Suppressor macrophage treated with lipopolysaccharide for 1 hour (primary cell): ENCODE measurements around the gene STMN3.

Experiments used
- DNase-seq, 3 donors: peaks; one replicate each; pipeline ENCODE4 v3.0.0-alpha.2; 2020 to 2022

The STMN3 gene

GRCh38 chr20:63691711-63692435 is 38.6 kb upstream of the STMN3 start:
- DNase-seq = no peak

GRCh38 chr20:63690898-63691710 is 37.9 kb upstream of the STMN3 start:
- DNase-seq = no peak

- no peak for DNase-seq
Observed at GRCh38 chr20:63690003-63690897, 37.0 kb upstream of the STMN3 start.

GRCh38 chr20:63689046-63690002 is 36.1 kb upstream of the STMN3 start:
- no peak for DNase-seq

GRCh38 chr20:63688228-63689045 is 35.2 kb upstream of the STMN3 start:
- no peak for DNase-seq

- no peak for DNase-seq
Observed at GRCh38 chr20:63687419-63688178, 34.4 kb upstream of the STMN3 start.

GRCh38 chr20:63686492-63687321 is 33.5 kb upstream of the STMN3 start:
- peak; percentile 95 to 99 (median 97) for DNase-seq

DNA sequence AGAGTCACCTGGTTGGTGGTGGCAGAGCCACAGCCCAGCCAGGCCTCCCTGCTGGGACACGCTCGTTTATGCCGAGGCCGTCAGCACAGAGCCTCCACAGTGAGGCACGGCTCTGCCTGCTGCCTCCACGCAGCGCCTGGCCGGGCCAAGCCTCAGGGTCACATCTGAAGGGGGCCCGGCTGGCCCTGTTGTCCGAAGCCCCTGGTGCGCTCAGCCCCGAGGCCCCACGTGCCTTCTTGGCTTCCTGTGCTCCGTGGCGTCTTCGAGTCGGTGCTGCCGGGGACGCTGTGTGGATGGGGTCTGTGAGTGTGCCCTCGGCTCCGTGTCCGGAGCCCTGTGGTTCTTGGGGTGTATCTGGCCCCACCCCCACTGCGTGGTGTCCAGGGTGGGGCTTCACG is 32.9 kb upstream of the STMN3 start:
- DNase-seq = no peak

DNA sequence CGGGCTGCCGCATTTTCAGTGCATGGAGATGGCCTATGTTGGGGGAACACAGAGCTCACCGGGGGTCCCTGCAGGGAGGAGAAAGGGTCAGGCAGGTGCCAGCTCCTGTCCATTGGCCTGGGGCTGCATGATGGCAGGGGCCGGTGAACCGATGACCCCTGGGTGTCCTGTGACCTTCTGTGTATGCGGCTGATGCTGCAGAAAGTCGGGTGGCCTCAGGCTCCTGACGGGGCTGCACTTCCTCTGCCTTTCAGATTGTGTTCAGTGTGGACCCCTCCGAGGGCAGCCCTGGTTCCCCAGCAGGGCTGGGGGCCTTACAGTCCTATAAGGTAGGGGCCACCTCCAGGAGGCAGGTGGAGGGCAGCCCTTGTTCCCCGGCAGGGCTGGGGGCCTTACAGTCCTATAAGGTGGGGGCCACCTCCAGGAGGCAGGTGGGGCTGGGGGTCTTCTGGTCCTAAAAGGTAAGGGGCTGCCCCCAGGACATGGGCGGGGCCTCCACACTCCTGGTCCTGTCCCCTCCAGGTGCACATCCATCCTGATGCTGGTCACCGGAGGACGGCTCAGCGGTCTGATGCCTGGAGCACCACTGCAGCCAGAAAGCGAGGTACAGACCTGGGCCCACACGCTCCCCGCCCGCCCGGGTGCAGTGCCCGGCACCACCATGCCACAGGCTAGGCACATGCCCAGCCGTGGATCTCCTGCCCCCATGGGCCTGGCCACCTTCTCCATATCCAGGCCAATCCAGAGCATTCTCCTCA is 32.2 kb upstream of the STMN3 start:
- no peak for DNase-seq

- DNase-seq = peak; percentile 64 to 70 (median 67)
Observed at GRCh38 chr20:63682384-63683139, 29.3 kb upstream of the STMN3 start.

GRCh38 chr20:63681609-63682142 is 28.5 kb upstream of the STMN3 start:
- no peak for DNase-seq

- no peak for DNase-seq
Observed at GRCh38 chr20:63680857-63681608, 27.8 kb upstream of the STMN3 start.

DNA sequence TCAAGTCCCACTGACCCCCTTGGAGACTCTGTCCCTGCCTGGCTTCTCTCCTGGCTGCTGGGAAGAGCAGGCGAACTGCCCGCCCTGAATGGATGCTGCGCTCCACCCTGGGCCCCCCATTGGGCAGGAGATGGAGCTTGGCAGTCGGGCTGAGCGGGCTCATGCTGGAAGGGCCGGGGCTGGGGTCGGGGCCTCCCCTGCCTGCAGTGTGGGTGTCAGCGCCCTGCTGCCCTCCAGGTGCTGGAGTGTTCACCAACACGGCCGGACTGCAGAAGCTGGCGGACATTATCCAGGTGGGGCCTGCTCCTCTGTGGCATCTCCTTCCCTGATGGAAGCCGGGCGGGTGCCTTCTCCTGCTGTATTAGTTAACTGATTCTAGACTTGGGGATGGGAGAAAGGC is 27.2 kb upstream of the STMN3 start:
- no peak for DNase-seq

DNA sequence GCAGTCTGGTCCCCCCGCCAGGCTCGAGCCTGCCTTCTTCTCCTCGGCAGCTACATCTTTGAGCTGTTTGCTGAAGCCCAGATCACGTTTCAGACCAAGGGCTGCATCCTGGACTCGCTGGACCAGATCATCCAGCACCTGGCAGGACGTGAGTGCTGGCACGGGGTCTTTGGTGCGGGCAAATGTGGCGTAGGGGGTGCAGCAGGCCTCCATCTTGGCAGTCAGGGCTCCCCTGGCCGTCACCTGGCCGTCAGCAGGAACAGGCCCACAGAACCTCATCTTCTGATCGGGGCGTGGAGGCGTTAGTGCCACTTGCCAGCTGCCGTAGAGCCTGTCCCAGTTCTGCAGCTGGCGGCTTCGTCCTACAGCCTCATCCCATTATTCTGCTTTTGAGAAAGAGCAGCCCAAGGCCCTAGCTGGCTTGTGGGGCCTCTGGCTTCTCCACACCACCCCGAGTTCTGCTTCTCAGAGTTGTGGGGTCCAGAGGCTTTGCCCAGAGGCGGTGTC is 26.6 kb upstream of the STMN3 start:
- DNase-seq = no peak

DNA sequence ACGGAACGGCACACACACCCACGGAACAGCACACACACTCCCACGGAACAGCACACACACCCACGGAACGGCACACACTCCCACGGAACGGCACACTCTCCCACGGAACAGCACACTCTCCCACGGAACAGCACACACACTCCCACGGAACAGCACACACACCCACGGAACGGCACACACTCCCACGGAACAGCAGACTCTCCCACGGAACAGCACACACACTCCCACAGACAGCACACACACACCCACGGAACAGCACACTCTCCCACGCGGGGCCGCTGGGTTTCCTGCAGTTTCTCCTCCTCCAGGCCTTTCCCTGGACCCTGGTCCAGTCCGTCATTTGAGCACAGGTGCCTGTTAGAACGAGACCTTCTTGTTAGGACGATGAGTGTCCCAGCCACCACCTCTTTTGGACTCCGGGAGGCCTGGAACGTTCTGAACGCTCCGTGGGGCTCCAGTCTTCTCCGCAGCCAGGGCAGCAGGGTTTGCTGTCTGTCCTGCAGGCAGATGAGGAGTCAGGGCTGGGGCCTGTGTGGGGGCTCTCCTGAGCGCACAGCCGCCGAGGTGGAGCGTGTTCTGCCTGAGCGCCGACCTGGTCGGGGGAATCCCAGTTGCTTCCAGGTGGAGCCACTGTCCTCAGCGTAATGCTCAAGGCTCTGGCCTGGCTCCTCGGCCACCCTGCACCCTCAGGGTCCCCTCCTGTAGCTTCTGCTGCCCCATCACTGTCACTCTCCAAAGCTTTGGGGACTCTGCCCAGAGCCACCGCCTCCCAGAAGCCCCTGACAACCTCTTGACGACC is 25.6 kb upstream of the STMN3 start:
- no peak for DNase-seq

- no peak for DNase-seq
Observed at GRCh38 chr20:63678071-63678470, 24.8 kb upstream of the STMN3 start.
